GM21381 (cell line): Measurements from ENCODE around the gene OOSP1.
"Not testable (repeated sequence)": the region's sequence is repeated elsewhere in the genome, so short reads cannot be mapped to it uniquely, and the experiment has no call there.

Experiments
- ATAC-seq: cut with Tn5 transposase; IDR thresholded peaks from one replicate; pipeline ENCODE4 v1.9.1; 2021; ENCODE audit warnings: mild to moderate bottlenecking, moderate library complexity; ENCODE audit not compliant: unreplicated experiment

Gene OOSP1

DNA sequence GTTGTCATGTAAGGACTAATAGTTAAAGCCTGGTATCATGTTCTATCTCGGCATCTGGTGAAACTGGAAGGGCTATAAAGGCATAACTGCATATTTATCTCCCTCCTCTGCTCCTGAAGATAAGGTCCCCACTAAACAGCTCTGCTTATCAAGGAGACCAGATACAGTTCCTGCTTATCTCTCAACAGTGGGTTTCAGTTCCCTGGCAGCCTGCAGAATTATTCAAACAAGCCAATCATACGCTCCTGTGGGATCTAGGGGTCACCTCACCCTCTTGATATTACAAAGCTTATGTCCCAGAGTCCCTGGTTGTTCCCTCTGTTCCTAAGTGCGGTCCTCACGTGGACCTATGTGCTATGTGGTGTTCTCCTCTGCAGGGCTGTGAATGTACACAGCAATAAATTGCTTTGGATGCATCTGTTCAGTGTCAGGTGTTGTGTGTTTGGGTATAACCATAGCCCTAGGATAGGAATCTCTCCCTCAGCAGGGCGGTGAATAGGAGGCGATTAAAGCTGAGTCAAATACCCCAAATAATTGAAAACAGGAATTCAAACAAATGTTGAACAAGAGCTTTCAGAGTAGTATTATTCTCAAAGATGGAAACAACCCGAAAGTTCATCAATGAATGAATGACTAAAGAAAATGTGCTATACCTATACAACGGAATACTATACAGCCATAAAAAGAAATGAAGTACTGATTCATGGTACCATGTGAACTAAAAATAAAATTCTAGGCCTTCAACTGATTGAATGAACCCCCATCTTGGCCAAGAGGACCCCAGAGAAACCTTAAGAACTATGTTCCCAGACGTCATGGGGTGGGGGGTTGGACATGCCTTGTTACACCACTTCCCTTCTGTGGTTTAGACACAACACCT is 22.5 kb downstream of the OOSP1 start:
- ATAC-seq, result no peak

DNA sequence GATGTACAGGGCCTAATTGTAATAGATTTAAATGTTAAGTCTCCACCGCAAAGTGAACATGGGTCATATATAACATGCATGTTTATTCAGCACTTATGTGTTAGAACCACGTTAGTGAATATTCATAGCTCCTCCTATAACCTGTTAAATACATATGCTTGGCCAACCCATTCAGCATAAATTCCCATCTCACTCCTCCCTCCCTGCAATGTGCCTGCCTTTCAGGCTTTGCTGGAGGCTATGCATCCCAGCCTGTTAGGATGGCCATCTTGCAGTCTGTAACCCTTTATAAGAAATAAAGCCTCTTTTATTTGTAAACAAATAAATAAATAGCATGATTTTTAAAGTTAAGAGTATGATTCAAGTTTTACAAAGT is 23.9 kb downstream of the OOSP1 start:
- no peak for ATAC-seq

GRCh38 chr11:59963733-59964132 is 25.5 kb downstream of the OOSP1 start, which contains the start of gene OOSP4A:
Gene OOSP4A (plus strand): TSS chr11:59964033. CDS start chr11:59964033, 0 bp downstream.
- no peak for ATAC-seq

DNA sequence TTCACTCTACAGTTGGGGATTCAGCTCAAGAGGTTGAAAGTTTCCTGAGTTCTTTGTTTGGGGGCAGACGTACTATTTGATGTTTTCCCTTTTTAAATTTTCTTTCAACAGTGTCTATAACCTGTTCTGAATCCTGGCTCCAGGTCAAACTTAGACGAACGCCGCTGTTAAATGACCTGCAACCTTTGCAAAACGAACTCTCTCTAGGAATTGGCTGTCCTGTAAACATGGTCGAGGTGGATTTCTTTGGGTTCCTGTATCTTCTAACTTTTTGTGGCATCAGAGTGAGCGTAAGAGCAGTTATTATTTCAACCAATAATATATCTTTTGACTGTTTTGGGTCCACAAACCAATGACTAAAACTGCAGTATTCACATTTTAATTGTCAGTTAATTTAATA is 27.2 kb downstream of the OOSP1 start:
- no peak for ATAC-seq

GRCh38 chr11:59966201-59966600 is 28.0 kb downstream of the OOSP1 start:
- ATAC-seq, result no peak

- ATAC-seq, result no peak
These were observed 29.6 kb downstream of the OOSP1 start for GRCh38 chr11:59967677-59968394.

GRCh38 chr11:59968395-59968783 is 30.2 kb downstream of the OOSP1 start:
- no peak for ATAC-seq

DNA sequence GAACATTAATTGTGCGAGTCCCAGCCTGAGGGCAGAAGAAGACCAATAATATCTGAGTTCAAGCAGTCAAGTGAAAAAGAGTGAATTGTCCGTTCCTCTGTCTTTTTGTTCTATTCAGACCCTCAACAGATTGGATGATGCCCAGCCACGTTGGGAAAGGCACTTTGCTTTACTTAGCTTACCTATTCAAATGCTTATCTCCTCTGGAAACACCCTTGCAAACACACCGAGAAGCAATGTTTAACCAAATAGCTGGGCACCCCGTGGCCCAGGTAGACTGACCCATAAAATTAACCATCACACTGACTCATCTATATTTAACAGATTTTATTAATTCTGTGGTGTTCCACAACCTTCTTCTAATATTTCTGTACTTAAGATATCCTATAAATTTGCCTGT is 34.9 kb downstream of the OOSP1 start:
- no peak for ATAC-seq

DNA sequence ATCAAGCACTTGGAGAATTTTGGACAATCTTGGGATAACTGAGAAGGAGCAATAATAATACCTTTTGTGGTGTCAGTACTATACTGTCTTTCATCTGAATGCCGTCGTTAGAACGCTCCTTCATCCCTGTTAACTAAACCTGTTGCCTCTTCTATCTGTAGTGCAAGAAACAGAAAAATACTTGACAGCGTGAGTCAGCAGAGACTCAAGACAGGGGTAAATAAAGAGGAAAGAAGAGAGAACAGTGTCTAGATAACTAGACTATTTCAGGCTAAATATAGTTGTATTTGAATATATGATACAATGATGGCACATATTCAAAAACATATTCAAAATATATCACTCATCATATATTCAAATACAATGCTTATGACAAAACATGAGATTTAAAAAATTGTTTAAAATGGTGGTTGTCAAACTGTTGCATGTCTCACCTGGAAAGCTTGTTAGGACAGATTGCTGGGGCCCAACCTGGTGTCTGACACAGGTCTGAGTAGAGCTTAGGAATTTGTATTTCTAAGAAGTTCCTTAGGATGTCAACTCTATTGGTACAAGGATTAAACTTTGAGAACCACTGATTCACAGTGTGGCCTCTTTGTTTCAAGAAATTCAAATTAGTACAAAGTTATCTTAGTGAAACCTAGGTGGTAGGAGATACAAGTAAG is 43.0 kb downstream of the OOSP1 start:
- ATAC-seq, result no peak

- not testable (repeated sequence) for ATAC-seq
These were observed 43.8 kb downstream of the OOSP1 start for GRCh38 chr11:59982037-59982436.

GRCh38 chr11:59983212-59983611 is 45.0 kb downstream of the OOSP1 start:
- ATAC-seq, result no peak

DNA sequence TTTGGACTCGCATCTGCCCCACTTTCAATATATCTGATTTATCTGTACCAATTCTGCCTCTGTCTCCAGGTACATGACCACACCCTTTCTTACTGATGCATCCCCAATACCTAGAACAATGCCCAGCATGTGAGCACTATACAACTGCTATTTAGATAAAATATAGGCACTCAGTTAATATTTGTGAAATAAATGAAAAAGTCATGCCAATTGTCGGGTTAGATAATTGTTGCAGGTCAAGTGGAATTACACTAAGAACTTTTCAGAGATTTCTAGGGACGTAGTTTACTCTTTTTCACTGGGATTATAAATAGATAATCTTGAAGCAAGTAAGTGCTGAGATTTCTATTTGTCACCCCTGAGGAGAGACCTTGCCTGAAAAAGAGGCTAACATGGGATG is 46.1 kb downstream of the OOSP1 start:
- ATAC-seq, result no peak

GRCh38 chr11:59990421-59990820 is 52.2 kb downstream of the OOSP1 start:
- no peak for ATAC-seq

GRCh38 chr11:59992425-59992824 is 54.2 kb downstream of the OOSP1 start:
- ATAC-seq, result no peak

DNA sequence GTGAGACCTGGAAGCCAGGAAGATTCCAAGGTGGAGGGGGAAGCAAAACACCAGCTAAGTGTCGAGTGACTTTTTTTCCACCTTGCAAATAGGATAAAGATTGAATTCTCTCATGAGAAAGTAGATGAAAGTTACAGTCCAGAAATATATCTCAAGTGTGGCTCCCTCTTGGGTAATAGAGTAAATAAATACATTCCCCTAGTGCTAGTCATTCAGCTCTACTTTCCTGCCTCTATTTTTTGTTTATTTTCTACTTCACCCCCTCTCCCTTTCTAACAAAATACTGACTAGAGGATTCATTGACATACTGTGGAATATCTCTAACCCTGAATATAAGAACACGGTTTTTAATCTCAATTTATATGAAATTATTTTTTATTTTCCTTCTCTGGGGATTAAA is 59.6 kb downstream of the OOSP1 start:
- ATAC-seq, result no peak

GRCh38 chr11:59999691-60000090 is 61.5 kb downstream of the OOSP1 start:
- ATAC-seq, result no peak

DNA sequence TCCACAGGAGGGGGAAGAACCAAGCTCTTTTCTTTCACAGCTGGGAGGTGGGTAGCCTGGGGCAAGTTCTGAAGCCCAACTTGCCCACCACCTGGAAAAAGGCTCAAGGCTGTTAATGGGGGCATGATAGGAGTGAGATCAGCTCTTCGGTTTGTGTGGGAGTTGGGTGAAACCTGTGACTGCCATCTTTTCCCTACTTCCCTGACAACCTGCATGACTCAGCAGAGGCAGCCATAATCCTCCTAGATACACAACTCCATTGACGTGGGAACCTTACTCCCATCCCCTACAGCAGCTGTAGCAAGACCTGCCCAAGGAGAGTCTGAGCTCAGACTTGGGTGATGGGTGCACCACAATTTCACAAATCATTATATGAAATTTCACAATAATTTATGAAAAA is 65.5 kb downstream of the OOSP1 start:
- ATAC-seq, result no peak

DNA sequence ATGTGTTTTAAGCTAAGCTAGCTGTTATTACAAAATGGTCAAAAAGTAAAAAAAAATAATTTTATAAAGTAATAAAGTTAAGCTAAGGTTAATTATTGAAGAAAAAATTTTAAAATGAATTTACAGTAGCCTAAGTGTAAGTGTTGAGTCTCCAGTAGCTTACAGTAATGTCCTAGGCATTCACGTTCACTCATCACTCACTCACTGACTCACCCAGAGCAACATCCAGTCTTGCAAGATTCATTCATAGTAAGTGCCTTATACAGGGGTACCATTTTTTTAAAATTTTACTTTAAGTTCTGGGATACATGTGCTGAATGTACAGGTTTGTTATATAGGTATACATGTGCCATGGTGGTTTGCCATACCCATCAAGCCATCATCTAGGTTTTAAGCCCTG is 67.1 kb downstream of the OOSP1 start:
- no peak for ATAC-seq
